SH-SY5Y (cell line): Measurements from ENCODE around the gene GRK4.

Experiments used
- GATA2 ChIP-seq: IDR thresholded peaks from 2 replicates; pipeline ENCODE4 v1.6.1; 2011; ENCODE audit warnings: mild to moderate bottlenecking, low read depth, low read length
- GATA3 ChIP-seq: IDR thresholded peaks from 2 replicates; pipeline ENCODE4 v1.6.1; 2011; ENCODE audit warnings: low read depth, mild to moderate bottlenecking, low read length, moderate library complexity

GRK4 gene

DNA sequence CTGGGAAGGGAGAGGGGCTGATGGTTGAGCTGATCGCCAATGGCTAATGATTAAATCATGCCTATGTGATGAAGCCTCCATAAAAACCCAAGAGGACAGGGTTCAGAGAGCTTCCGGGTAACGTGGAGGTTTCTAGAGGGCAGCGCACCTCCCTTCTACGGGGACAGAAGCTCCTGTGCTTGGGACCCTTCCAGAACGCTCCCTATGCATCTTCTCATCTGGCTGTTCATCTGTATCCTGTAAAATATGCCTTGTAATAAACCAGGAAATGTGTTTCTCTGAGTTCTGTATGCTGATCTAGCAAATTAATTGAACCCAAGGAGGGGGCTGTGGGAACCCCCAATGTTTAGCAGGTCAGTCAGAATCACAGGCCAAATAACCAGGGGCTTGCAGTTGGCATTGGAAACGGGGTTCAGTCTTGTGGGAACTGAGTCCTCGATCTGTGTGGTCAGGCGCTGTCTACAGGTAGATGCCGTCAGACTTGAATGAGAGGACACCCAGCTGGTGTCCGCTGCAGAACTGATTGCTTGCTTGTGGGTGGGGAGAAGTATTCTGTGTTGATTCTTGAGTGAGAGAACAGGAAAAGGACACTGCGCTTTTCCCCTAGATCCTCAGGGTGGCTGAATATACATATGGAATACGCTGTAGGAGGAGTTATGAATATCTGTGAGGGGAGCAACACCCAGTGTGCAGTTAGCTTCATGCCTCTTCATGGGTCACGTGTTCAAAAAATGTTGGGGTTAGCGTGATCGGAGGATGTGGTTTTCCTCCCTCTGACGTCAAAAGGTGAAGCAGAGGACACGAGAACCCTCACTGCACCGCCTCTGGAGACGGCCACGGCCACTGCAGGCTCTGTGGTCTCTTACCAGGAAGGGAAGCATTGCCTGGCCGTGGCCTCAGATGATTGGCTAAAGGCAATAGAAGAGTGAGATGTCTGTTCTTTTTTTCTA, 81.8 kb downstream of the GRK4 start:
- TF ChIP-seq GATA2 (no peak), GATA3 (no peak)

- no peak for TF ChIP-seq GATA3
- TF ChIP-seq GATA2 = no peak
Observed at GRCh38 chr4:3046162-3046561, 82.8 kb downstream of the GRK4 start.

DNA sequence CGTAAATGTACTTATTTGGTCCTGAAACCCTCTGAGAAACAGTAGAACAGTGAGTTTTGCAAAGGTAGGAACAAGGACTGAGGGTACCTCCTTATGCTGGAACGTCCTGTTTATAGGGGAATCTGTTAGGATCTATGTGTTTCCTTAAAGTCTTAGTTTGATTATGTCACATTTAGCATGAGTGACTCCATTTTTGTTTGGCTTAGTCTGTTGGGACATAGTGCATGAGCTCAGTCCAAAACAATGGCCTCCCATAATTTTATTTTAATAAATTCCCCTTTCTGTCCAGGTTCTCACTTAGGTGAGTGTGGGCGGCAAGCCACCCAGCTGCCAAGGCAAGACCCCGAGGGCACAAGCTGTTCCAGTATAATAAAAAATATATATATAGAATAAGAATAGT, 83.3 kb downstream of the GRK4 start:
- TF ChIP-seq GATA3 (no peak), GATA2 (no peak)

- TF ChIP-seq GATA2 (no peak), GATA3 (no peak)
Observed at GRCh38 chr4:3047464-3048286, 84.3 kb downstream of the GRK4 start.

DNA sequence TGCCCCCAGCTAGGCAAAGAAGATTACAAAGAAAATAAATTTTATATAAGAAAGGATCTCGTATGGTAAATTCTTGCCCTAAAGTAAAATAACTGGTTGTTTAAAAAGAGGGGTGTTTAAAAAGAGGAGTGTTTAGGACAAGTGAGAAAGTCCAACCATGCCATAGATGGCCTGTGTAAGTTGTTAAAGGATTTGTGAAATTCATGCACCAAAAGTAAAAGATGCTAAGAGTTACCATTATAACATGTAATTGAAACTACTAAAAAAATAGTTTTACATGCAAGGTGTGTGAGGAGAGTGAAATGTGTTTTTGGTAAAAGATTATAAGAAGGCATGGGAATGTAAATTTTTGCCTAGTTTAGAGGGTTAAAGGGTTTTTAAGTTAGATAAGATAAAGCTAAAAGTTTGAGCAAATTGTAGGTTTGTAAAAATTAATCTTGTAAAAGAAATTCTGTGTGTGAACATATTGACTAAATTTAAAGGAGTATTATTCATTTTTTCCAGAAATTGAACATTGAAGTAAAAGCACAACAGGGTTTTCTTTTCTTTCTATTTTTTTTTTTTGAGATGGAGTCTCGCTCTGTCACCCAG, 90.9 kb downstream of the GRK4 start:
- TF ChIP-seq GATA3 (no peak), GATA2 (no peak)

DNA sequence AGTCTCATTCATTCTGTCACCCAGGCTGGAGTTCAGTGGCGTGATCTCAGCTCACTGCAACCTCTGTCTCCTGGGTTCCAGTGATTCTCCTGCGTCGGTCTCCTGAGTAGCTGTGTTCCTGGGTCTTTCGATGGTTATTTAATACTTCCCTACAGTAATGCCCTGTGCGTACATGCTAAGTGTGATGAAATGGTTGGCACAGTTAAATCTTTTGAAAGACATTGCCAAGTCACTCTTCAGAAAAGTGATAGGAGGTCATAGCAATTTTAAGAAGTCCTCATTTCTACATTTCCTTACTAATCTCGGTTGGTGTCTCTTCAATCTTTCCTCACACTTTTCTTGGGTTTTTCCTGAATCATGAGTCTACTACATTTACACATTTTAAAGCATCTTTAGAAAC, 96.6 kb downstream of the GRK4 start:
- no peak for TF ChIP-seq GATA2
- TF ChIP-seq GATA3 = no peak

DNA sequence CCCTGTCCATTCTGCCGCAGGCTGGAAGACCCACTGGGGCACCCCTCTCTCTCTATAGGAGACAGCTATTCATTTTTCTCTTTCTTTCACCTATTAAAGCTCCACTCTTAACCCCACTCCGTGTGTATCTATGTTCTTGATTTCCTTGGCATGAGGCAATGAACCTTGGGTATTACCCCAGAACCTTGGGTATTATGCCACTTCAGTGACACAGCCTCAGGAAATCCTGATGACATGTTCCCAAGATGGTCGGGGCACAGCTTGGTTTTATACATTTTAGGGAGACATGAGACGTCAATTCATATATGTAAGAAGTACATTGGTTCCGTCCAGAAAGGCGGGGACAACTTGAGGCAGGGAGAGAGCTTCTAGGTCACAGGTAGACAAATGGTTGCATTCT, 97.6 kb downstream of the GRK4 start:
- TF ChIP-seq GATA3 (no peak), GATA2 (no peak)

GRCh38 chr4:3062471-3062870, 99.1 kb downstream of the GRK4 start:
- TF ChIP-seq GATA2 (no peak), GATA3 (no peak)

- TF ChIP-seq GATA3 = no peak
- no peak for TF ChIP-seq GATA2
Observed at GRCh38 chr4:3065551-3065950, 102.2 kb downstream of the GRK4 start.

- TF ChIP-seq GATA2 = no peak
- no peak for TF ChIP-seq GATA3
Observed at GRCh38 chr4:3066836-3067400, 103.5 kb downstream of the GRK4 start.

DNA sequence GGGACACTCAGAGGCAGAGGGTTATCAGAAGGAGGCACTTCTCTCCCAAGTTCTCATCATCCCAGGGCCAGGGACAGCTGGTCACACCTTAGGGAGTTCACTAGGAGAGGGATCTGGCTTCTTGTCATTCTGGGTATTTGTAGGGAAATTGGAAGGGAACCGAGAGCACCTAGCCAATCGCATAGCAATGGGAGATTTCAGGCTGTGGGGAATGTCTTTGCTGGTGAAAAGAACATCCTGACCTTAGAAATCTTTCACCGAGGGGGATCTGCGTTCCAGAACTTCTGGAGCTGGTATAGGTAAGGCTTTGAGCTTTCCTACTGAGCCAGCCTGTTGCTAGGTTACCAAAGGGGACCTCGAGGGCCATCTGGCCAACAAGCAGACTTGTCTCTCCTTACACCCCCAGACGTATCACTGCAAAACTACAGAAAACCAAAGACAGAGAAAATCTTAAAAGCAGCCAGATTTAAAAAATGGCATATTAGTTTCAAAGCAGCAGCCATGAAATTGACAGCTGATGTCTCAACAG, 104.2 kb downstream of the GRK4 start:
- TF ChIP-seq GATA3 = no peak
- no peak for TF ChIP-seq GATA2

- TF ChIP-seq GATA3 (no peak), GATA2 (no peak)
Observed at GRCh38 chr4:3069661-3070199, 106.4 kb downstream of the GRK4 start.

GRCh38 chr4:3070709-3071500, 107.5 kb downstream of the GRK4 start:
- no peak for TF ChIP-seq GATA3
- no peak for TF ChIP-seq GATA2

DNA sequence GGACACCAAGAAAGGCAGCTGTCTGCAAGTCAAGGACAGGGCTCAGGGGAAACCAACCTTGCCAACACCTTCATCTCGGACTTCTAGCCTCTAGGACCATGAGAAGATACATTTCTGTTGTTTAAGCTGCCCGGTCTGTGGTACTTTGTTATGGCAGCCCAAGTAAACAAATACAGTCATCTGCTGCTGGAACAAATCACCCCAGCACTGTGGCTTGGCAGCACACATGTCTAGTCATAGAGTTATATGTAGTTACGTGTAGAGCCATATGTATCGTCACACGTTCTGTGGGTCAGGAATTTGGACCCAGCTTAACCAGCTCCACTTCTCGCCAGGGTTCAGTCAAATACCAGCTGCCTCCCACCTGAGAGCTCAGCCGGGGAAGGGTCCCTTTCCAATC, 108.4 kb downstream of the GRK4 start:
- TF ChIP-seq GATA2 (no peak), GATA3 (no peak)
